ENCODE data around the gene PIGX.
"Not testable (repeated sequence)": the region's sequence is repeated elsewhere in the genome, so short reads cannot be mapped to it uniquely, and the experiment has no call there.

PIGX gene

GRCh38 chr3:196735751-196736150 lies 23.6 kb downstream of the PIGX start:
- H3K4me1 ChIP-seq (ENCODE audit: control insufficient read depth, insufficient read depth, low read length, poor library complexity, severe bottlenecking) = peaks cover 4% of the 10 kb centered on the region
- H3K27ac ChIP-seq (ENCODE audit: insufficient read depth, low read length, poor library complexity, severe bottlenecking) = no peak overlapping the region
- no peak overlapping the region for H3K4me3 ChIP-seq (ENCODE audit: insufficient read depth, low read depth, low read length, poor library complexity, severe bottlenecking)
- H3K9me3 ChIP-seq (ENCODE audit: control insufficient read depth, low read length) = no peaks in the 10 kb centered on the region
- no peak for DNase-seq
- no peaks in the 10 kb centered on the region for H3K27me3 ChIP-seq (replicated peaks; ENCODE audit: control insufficient read depth, insufficient read depth, low read length, poor library complexity, severe bottlenecking)
- no peaks in the 10 kb centered on the region for H3K36me3 ChIP-seq (ENCODE audit: control insufficient read depth, insufficient read depth, low read length)

DNA sequence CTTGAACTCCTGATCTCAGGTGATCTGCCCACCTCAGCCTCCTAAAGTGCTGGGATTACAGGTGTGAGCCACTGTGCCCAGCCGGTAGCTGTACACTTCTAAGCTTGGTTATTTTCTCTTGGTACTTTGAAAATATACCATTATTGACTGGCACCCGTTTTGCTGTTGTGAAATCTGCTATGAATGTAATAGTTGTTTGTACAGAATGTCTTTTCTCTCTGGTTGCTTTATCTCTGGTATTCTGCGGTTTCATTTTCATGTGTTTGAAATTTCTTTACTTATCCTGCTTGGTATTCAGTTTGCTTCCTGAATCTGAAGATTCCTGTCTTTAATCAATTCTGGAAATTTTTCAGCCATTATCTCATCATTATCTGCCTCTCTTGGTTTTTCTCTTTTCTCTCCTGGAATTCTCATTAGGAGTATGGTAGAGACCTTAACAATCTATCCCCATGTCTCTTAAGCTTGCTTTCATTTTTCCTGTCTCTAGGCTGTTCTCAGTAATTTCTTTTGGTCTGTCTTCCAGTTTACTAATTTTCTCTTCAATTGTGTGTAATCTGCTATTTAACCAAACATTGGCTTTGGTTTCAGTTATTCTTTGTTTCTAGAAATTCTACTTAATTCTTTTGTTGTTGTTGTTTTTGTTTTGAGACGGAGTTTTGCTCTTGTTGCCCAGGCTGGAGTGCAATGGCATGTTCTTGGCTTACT lies 24.6 kb downstream of the PIGX start:
- DNase-seq = no peak
- Histone ChIP-seq H3K4me3 (ENCODE audit: insufficient read depth, low read depth, low read length, poor library complexity, severe bottlenecking) (no peak overlapping the region), H3K27ac (ENCODE audit: insufficient read depth, low read length, poor library complexity, severe bottlenecking) (no peak overlapping the region), H3K27me3 (replicated peaks; ENCODE audit: control insufficient read depth, insufficient read depth, low read length, poor library complexity, severe bottlenecking) (no peaks in the 10 kb centered on the region), H3K9me3 (ENCODE audit: control insufficient read depth, low read length) (no peaks in the 10 kb centered on the region), H3K36me3 (ENCODE audit: control insufficient read depth, insufficient read depth, low read length) (no peaks in the 10 kb centered on the region), H3K4me1 (ENCODE audit: control insufficient read depth, insufficient read depth, low read length, poor library complexity, severe bottlenecking) (peaks cover 12% of the 10 kb centered on the region)

DNA sequence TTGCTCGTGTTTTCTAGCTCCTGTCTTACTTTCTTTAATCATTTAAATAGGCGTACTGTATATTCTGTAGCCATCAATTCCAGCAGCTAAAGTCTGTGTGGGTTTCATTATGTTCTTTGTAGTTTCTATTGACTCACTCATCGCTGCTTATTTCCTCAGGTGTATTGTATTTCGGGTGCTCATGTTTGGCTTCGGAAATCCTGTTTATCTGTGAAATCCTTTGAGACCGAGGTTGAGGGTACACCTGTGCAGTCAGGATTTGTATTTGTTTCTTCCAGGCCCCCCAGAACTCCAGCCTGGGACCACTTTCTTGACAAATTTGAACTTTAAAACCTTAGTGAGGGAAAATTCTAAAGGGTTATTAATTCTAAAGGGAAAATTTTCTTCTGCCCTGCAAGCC lies 25.5 kb downstream of the PIGX start:
- Histone ChIP-seq H3K27ac (ENCODE audit: insufficient read depth, low read length, poor library complexity, severe bottlenecking) (no peak overlapping the region), H3K4me1 (ENCODE audit: control insufficient read depth, insufficient read depth, low read length, poor library complexity, severe bottlenecking) (peaks cover 13% of the 10 kb centered on the region), H3K36me3 (ENCODE audit: control insufficient read depth, insufficient read depth, low read length) (no peaks in the 10 kb centered on the region), H3K27me3 (replicated peaks; ENCODE audit: control insufficient read depth, insufficient read depth, low read length, poor library complexity, severe bottlenecking) (no peaks in the 10 kb centered on the region), H3K9me3 (ENCODE audit: control insufficient read depth, low read length) (no peaks in the 10 kb centered on the region), H3K4me3 (ENCODE audit: insufficient read depth, low read depth, low read length, poor library complexity, severe bottlenecking) (no peak overlapping the region)
- no peak for DNase-seq

DNA sequence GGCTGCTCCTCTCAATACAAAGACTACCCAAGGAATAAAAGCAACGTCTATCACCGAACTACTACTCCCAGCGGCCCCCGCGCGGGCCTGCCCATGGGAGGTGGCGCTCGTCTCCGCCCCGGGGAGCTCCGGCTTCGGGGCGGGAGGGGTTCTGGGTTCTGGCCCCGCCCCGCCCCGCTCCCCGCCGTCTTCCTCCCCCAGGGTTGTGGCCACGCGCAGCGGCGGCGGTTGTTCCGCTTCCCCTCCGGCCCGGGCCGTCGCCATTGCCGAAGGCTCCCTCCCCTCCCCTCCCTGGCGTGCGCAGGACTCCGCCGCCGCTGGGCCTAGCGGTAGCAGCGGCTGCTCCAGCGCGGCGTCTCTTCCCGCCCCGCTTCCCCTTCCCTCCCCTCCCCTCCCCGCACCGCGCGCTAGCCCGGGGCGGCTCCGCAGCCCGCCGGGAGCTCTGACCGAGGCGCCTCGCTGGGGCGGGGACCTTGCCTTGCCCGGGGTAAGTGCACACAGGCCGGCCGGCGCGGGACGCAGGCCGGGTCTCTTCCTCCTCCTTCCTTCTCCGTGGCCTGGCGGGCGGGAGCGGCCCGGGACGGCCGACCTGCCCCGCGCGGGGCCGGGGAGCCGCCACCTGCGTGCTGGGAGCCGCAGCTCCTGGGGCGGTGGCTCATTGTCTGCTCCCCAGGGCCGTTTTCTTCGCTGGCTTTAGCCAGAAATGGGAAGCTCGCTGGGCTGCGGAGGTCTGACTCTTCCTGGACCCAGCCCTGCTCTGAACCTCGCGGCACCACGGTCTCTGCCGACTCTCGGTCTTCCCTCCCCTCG lies 27.7 kb downstream of the PIGX start, which contains the start of gene PAK2:
Gene PAK2 (plus strand): TSS at position 187 of the 810 bp plus-strand sequence. CDS start 42,790 bp downstream, outside the sequence.
- DNase-seq = peak; percentile 86 to 89 (median 88)
- Histone ChIP-seq H3K27me3 (replicated peaks; ENCODE audit: control insufficient read depth, insufficient read depth, low read length, poor library complexity, severe bottlenecking) (no peaks in the 10 kb centered on the region), H3K9me3 (ENCODE audit: control insufficient read depth, low read length) (no peaks in the 10 kb centered on the region), H3K27ac (ENCODE audit: insufficient read depth, low read length, poor library complexity, severe bottlenecking) (peak within 1 kb of the TSS; percentile 94), H3K36me3 (ENCODE audit: control insufficient read depth, insufficient read depth, low read length) (no peaks in the 10 kb centered on the region), H3K4me1 (ENCODE audit: control insufficient read depth, insufficient read depth, low read length, poor library complexity, severe bottlenecking) (peaks cover 16% of the 10 kb centered on the region), H3K4me3 (ENCODE audit: insufficient read depth, low read depth, low read length, poor library complexity, severe bottlenecking) (peak within 1 kb of the TSS; percentile 96)

DNA sequence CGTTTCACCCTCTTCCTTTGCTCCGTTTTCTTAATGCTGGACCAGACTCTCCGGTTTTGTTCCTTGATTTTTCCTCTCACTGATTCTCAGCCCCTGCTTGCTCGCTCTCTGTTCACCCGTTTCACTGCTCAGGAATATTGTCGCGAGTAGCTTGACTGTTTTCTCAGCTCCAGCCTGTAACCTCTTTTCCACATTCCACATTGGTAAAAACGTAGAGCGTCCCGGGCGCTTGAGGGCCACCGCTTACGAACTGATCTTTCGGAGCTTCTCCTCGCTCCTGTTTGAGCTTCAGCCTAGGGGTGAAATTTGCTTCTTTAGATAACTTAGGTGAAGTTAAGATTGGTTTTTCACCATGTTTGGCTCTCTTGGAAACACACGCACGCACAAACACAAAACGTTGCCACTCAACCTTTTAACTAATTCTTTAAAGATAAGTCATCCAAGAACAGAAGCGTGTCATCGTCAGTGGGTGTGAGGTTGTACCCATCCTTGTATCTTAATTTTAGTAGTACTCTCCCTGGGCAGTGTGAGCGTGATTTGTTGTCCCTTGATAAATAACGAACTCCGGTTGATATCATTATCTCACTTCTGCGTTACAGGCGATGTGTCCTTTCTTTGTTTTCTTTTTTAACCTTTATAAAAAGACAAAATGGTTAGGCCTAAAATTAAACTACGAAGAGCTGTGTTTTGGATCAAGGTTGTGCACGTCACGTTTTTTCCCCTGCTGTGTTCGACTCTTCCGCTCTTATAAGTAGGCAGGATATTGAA lies 28.5 kb downstream of the PIGX start:
- H3K9me3 ChIP-seq (ENCODE audit: control insufficient read depth, low read length) = no peaks in the 10 kb centered on the region
- DNase-seq = peak in 2 of 3 donors; percentile 4 to 9
- H3K27ac ChIP-seq (ENCODE audit: insufficient read depth, low read length, poor library complexity, severe bottlenecking) = peak overlapping the region; percentile 94
- H3K36me3 ChIP-seq (ENCODE audit: control insufficient read depth, insufficient read depth, low read length) = no peaks in the 10 kb centered on the region
- H3K4me1 ChIP-seq (ENCODE audit: control insufficient read depth, insufficient read depth, low read length, poor library complexity, severe bottlenecking) = peaks cover 16% of the 10 kb centered on the region
- H3K27me3 ChIP-seq (replicated peaks; ENCODE audit: control insufficient read depth, insufficient read depth, low read length, poor library complexity, severe bottlenecking) = no peaks in the 10 kb centered on the region
- H3K4me3 ChIP-seq (ENCODE audit: insufficient read depth, low read depth, low read length, poor library complexity, severe bottlenecking) = peak overlapping the region; percentile 96

DNA sequence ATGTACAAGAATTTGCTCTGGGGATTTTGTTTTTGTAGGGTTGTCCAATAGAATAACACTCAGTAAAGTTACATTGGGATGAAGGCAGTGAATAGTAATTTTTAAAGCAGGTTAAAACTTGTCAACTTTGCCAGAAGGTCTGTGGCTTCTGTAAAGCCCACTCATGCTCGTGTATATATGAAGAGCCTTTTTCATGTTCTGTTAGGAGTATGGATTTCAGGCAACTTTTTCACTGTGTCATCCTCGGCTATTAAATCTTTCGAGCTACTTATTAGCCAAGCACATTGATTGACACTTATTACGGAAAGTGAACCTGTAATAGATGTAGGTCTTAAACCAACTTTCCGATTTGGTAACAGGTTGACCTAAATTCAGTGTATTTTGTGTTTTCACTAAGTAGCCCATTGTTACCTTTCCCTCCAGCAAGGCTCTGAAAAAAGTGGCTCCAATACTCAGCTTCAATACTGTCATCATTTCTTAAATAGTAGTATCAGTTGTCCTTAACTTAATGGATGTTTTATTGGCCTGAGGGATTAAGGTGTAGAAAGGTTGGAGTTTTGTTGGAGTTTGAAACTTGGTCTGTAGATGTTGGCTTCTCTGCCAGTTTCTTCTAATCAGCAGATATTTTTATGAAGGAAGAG lies 29.2 kb downstream of the PIGX start:
- no peak for DNase-seq
- peak overlapping the region; percentile 94 for H3K27ac ChIP-seq (ENCODE audit: insufficient read depth, low read length, poor library complexity, severe bottlenecking)
- H3K27me3 ChIP-seq (replicated peaks; ENCODE audit: control insufficient read depth, insufficient read depth, low read length, poor library complexity, severe bottlenecking) = no peaks in the 10 kb centered on the region
- peak overlapping the region; percentile 96 for H3K4me3 ChIP-seq (ENCODE audit: insufficient read depth, low read depth, low read length, poor library complexity, severe bottlenecking)
- no peaks in the 10 kb centered on the region for H3K9me3 ChIP-seq (ENCODE audit: control insufficient read depth, low read length)
- H3K4me1 ChIP-seq (ENCODE audit: control insufficient read depth, insufficient read depth, low read length, poor library complexity, severe bottlenecking) = peaks cover 16% of the 10 kb centered on the region
- H3K36me3 ChIP-seq (ENCODE audit: control insufficient read depth, insufficient read depth, low read length) = no peaks in the 10 kb centered on the region

DNA sequence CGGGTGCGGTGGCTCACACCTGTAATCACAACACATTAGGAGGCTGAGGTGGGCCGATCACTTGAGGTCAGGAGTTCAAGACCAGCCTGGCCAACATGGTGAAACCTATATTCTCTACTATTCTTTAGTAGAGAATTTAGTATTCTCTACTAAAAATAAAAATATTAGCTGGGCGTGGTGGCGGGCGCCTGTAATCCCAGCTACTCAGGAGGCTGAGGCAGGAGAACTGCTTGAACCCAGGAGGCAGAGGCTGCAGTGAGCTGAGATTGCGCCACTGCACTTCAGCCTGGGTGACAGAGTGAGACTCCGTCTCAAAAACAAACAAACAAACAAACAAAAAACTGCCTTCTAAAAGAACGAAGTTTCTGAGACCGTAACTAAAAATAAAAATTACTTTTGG lies 31.4 kb downstream of the PIGX start:
- H3K4me3 ChIP-seq (ENCODE audit: insufficient read depth, low read depth, low read length, poor library complexity, severe bottlenecking); H3K27me3 ChIP-seq (replicated peaks; ENCODE audit: control insufficient read depth, insufficient read depth, low read length, poor library complexity, severe bottlenecking); DNase-seq; H3K27ac ChIP-seq (ENCODE audit: insufficient read depth, low read length, poor library complexity, severe bottlenecking); H3K9me3 ChIP-seq (ENCODE audit: control insufficient read depth, low read length); H3K36me3 ChIP-seq (ENCODE audit: control insufficient read depth, insufficient read depth, low read length): not testable (repeated sequence)
- peaks cover 16% of the 10 kb centered on the region for H3K4me1 ChIP-seq (ENCODE audit: control insufficient read depth, insufficient read depth, low read length, poor library complexity, severe bottlenecking)

- Histone ChIP-seq H3K4me1 (ENCODE audit: control insufficient read depth, insufficient read depth, low read length, poor library complexity, severe bottlenecking) (no peaks in the 10 kb centered on the region), H3K27me3 (replicated peaks; ENCODE audit: control insufficient read depth, insufficient read depth, low read length, poor library complexity, severe bottlenecking) (no peaks in the 10 kb centered on the region), H3K36me3 (ENCODE audit: control insufficient read depth, insufficient read depth, low read length) (peaks cover 7% of the 10 kb centered on the region), H3K4me3 (ENCODE audit: insufficient read depth, low read depth, low read length, poor library complexity, severe bottlenecking) (no peak overlapping the region), H3K9me3 (ENCODE audit: control insufficient read depth, low read length) (no peaks in the 10 kb centered on the region), H3K27ac (ENCODE audit: insufficient read depth, low read length, poor library complexity, severe bottlenecking) (no peak overlapping the region)
- no peak for DNase-seq
Measured at GRCh38 chr3:196749125-196749524, 36.9 kb downstream of the PIGX start.

GRCh38 chr3:196753201-196753600 lies 41.0 kb downstream of the PIGX start:
- Histone ChIP-seq H3K36me3 (ENCODE audit: control insufficient read depth, insufficient read depth, low read length) (peaks cover 14% of the 10 kb centered on the region), H3K4me3 (ENCODE audit: insufficient read depth, low read depth, low read length, poor library complexity, severe bottlenecking) (no peak overlapping the region), H3K4me1 (ENCODE audit: control insufficient read depth, insufficient read depth, low read length, poor library complexity, severe bottlenecking) (no peaks in the 10 kb centered on the region), H3K27me3 (replicated peaks; ENCODE audit: control insufficient read depth, insufficient read depth, low read length, poor library complexity, severe bottlenecking) (no peaks in the 10 kb centered on the region), H3K9me3 (ENCODE audit: control insufficient read depth, low read length) (peaks cover 19% of the 10 kb centered on the region), H3K27ac (ENCODE audit: insufficient read depth, low read length, poor library complexity, severe bottlenecking) (no peak overlapping the region)
- no peak for DNase-seq

Measured in effector memory CD4-positive, alpha-beta T cell (primary cell).